Transverse colon (tissue), 4 donors: ENCODE results near the gene ZNF318. TPM values are rescaled to one million over a fixed set of nuclear protein-coding genes. Genes with fewer than 3 reads are reported as not detected.
"Not testable (repeated sequence)": the region's sequence is repeated elsewhere in the genome, so short reads cannot be mapped to it uniquely, and the experiment has no call there.

Source experiments
- DNase-seq: peaks from one replicate; pipeline ENCODE4 v3.0.0-alpha.2; 2019
- H3K27ac ChIP-seq, 4 donors: fragments of 200-600 bp; sonication (generic); 2 replicates each; pipeline ENCODE4 v1.5.1; 2016 to 2018; ENCODE audit warnings: inconsistent platforms in 4 of 4
- H3K27me3 ChIP-seq: fragments of 200-600 bp; sonication (generic); 2 replicates; pipeline ENCODE4 v1.5.1; 2017; ENCODE audit warnings: inconsistent platforms
- H3K36me3 ChIP-seq, 4 donors: fragments of 200-600 bp; sonication (generic); 2 replicates each; pipeline ENCODE4 v1.5.1; 2017 to 2019; ENCODE audit warnings: inconsistent platforms in 4 of 4
- H3K4me1 ChIP-seq, 4 donors: fragments of 200-600 bp; sonication (generic); 2 replicates each; pipeline ENCODE4 v1.5.1; 2017 to 2020; ENCODE audit warnings: inconsistent platforms in 4 of 4
- H3K4me3 ChIP-seq, 4 donors: fragments of 200-600 bp; sonication (generic); 1 replicate in 1 of 4; 2 replicates in 3 of 4; pipeline versions ENCODE4 v1.5.1 to v1.6.1; 2017 to 2019; ENCODE audit warnings: inconsistent platforms in 4 of 4
- H3K9me3 ChIP-seq, 2 donors: fragments of 200-600 bp; sonication (generic); 2 replicates each; pipeline ENCODE4 v1.5.1; 2017 to 2019; ENCODE audit warnings: inconsistent platforms in 2 of 2
- EP300 ChIP-seq: sonication (generic); formaldehyde crosslinking; IDR thresholded peaks from one replicate; pipeline ENCODE4 v1.6.1; 2017; ENCODE audit warnings: antibody characterized with exemption, low read depth
- POLR2A ChIP-seq: fragments of 450-650 bp; IDR thresholded peaks from one replicate; pipeline ENCODE4 v1.6.1; 2016; ENCODE audit warnings: antibody characterized with exemption, mild to moderate bottlenecking, moderate library complexity
- POLR2AphosphoS5 ChIP-seq, 3 donors: sonication (generic); formaldehyde crosslinking; IDR thresholded peaks; one replicate each; pipeline ENCODE4 v1.6.1; 2016; ENCODE audit warnings: antibody characterized with exemption in 3 of 3
- WGBS, 2 donors: methylation state at CpG; one replicate each; pipeline ENCODE4 v1.1.5; 2018; ENCODE audit warnings: low coverage in 1 of 2; 5-methylcytosine and 5-hydroxymethylcytosine counted together
- in situ Hi-C, 4 donors: fragments of 200-750 bp; cut with MboI; loops; one replicate each; pipeline versions ENCODE4 v1.15.0 to v1.15.1; 2017; ENCODE audit warnings: low sequenced_read_pairs in 3 of 4, low pct_ligation_motif_present in 1 of 4, low pct_unique_long_range_greater_than_20kb in 1 of 4
- intact Hi-C: fragments of 100-400 bp; cut with DNase I; formaldehyde crosslinking; loops from one replicate; pipeline ENCODE4 v1.15.1; 2023; ENCODE audit warnings: low total_unique reads
- total RNA-seq, 4 donors: library from RNA; depleted of rRNA; stranded (reverse); fragments of >200 nt; gene quantifications; one replicate each; pipeline ENCODE4 v1.1.0, GENCODE V29; 2016
- TF ChIP-seq, protein P1 (sequence below), 5 experiments: fragments of 200-600 bp in 3 of 5; fragments of 450-650 bp in 2 of 5; sonication (generic) in 3 of 5; IDR thresholded peaks; 1 replicate in 2 of 5; 2 replicates in 3 of 5; pipeline ENCODE4 v1.5.1; 2016 to 2017; ENCODE audit warnings: antibody characterized with exemption in 5 of 5, inconsistent platforms in 3 of 5, mild to moderate bottlenecking in 2 of 5, moderate library complexity in 1 of 5

ZNF318 gene, protein sequence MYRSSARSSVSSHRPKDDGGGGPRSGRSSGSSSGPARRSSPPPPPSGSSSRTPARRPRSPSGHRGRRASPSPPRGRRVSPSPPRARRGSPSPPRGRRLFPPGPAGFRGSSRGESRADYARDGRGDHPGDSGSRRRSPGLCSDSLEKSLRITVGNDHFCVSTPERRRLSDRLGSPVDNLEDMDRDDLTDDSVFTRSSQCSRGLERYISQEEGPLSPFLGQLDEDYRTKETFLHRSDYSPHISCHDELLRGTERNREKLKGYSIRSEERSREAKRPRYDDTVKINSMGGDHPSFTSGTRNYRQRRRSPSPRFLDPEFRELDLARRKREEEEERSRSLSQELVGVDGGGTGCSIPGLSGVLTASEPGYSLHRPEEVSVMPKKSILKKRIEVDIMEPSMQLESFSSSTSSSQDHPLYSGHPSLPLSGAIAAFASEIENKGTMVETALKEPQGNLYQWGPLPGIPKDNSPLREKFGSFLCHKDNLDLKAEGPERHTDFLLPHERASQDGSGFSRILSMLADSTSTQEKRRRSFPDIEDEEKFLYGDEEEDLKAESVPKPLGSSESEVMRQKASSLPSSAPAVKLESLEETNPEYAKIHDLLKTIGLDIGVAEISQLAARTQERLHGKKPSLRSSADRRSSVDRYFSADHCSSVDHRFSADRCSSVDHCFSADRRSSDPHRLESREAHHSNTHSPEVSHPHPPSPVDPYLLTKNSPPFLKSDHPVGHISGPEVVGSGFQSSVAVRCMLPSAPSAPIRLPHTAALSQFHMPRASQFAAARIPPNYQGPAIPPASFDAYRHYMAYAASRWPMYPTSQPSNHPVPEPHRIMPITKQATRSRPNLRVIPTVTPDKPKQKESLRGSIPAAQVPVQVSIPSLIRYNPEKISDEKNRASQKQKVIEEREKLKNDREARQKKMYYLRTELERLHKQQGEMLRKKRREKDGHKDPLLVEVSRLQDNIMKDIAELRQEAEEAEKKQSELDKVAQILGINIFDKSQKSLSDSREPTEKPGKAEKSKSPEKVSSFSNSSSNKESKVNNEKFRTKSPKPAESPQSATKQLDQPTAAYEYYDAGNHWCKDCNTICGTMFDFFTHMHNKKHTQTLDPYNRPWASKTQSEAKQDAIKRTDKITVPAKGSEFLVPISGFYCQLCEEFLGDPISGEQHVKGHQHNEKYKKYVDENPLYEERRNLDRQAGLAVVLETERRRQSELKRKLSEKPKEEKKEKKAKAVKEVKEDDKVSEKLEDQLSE (N-terminal part only)
- total RNA-seq, result 10 to 100 TPM; 13.0 to 17.5 (median 15.4) TPM

DNA sequence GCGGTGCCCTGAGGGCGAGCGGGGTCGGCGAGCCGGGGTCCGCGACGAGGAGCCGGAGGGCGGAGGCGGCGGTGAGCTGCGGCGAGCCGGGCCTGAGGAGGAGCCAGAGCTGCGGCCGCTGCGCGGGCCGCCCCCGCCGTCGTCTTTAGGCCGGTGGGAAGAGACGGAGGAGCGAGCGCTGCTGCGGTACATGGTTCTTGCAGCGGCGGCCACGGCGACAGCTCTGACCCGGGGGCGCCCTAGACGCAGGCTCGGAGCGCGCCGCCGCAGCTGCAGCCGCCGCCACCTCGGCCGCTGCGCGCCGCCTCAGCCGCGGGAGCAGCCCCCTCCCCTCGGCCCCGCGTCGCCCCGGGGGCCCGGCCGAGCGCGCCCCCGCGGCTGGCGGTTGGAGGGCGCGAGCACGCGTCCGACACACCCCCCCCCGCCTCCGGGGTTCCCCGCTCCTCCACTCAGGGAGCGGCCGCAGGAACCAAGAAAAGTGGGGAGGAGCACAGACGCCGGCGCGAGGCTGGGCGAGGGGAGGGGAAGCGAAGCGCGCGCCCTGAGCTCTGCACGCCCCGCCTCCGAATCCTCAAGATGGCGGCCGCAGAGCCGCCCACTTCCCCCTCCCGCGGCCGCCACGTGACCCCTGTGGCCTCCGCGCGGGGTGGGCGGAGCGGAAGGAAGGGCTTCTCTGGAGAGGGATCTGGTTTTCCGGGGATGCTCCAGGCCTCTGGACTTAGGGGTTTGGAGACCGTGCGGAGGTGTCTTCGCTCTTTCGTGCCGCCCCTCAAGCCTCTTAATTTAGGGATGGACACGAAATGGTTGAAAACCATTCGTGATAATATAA, at the start of gene ZNF318:
Gene ZNF318, minus strand, starts transcription at position 474 of the 829 bp plus-strand sequence. Its CDS starts 282 bp downstream, at position 192.
- no peaks in the 10 kb centered on the region for H3K27me3 ChIP-seq
- intact Hi-C loops (loop anchor here (10.0 kb wide), 1 partner anchor 135 kb away; no protein-coding TSS in a partner anchor), in situ Hi-C loops (no loop called here)
- TF ChIP-seq, protein P1, sequence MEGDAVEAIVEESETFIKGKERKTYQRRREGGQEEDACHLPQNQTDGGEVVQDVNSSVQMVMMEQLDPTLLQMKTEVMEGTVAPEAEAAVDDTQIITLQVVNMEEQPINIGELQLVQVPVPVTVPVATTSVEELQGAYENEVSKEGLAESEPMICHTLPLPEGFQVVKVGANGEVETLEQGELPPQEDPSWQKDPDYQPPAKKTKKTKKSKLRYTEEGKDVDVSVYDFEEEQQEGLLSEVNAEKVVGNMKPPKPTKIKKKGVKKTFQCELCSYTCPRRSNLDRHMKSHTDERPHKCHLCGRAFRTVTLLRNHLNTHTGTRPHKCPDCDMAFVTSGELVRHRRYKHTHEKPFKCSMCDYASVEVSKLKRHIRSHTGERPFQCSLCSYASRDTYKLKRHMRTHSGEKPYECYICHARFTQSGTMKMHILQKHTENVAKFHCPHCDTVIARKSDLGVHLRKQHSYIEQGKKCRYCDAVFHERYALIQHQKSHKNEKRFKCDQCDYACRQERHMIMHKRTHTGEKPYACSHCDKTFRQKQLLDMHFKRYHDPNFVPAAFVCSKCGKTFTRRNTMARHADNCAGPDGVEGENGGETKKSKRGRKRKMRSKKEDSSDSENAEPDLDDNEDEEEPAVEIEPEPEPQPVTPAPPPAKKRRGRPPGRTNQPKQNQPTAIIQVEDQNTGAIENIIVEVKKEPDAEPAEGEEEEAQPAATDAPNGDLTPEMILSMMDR (IDR thresholded peaks at IDR 0.05), result no peak
- peak; percentile 42 for TF ChIP-seq POLR2A
- peak; percentile 7 for TF ChIP-seq EP300
- TF ChIP-seq POLR2AphosphoS5 (IDR thresholded peaks at IDR 0.05), result peak; percentile 46 to 48 (median 48)
- 0% methylated on average over 35 of the region's 104 CpGs; no CpG with 5 or more reads in 1 of the 2 donors for WGBS, 2 donors
- DNase-seq, result peak; percentile 97
- no peaks in the 10 kb centered on the region for H3K9me3 ChIP-seq
- peak within 1 kb of the TSS; percentile 83 to 95 (median 92) for H3K27ac ChIP-seq
- peaks cover 4 to 30% (median 15%) of the 10 kb centered on the region in 4 donors for H3K4me1 ChIP-seq
- peak within 1 kb of the TSS; percentile 19 to 96 (median 86) for H3K4me3 ChIP-seq
- H3K36me3 ChIP-seq, result peaks cover 0 to 7% (median 0%) of the 10 kb centered on the region in 4 donors

DNA sequence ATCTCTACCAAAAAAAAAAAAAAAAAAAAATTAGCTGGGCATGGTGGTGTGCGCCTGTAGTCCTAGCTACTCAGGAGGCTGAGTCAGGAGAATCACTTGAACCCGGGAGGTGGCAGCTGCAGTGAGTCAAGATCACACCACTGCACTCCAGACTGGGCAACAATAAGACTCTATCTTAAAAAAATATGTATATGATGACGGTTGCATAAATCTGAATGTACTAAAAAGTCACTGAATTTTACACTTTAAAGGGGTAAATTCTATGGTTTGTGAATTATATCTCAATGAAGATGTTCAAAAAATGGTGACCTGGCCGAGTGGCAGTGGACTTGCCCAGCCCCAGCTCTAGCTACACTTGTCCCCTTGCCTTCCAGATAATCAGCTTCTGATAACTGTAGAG, 47.5 kb upstream of the ZNF318 start:
- Histone ChIP-seq H3K27me3 (no peaks in the 10 kb centered on the region), H3K36me3 (no peaks in the 10 kb centered on the region), H3K4me3 (no peak overlapping the region), H3K9me3 (no peaks in the 10 kb centered on the region), H3K27ac (no peak overlapping the region), H3K4me1 (no peaks in the 10 kb centered on the region)
- intact Hi-C loops, result no loop called here
- 80 to 82% methylated on average over 2 to 4 of the region's 4 CpGs for WGBS, 2 donors
- in situ Hi-C loops, result no loop called here
- DNase-seq, result no peak
- TF ChIP-seq POLR2AphosphoS5 (IDR thresholded peaks at IDR 0.05), result no peak
- TF ChIP-seq POLR2A, result no peak
- no peak for TF ChIP-seq EP300
- TF ChIP-seq, protein P1 (IDR thresholded peaks at IDR 0.05), result no peak

DNA sequence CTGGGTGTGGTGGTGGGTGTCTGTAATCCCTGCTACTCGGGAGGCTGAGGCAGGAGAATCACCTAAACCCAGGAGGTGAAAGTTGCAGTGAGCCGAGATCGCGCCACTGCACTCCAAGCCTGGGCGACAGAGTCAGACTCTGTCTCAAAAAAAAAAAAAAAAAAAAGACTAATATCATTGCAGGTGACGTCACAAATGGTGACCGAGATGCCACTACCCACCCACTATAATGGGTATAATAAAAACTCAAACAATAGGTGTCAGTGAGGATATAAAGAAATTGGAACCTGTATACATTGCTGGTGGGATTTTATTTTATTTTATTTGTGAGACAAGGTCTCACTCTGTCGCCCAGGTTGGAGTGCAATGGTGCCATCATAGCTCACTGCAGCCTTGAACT, 45.8 kb upstream of the ZNF318 start:
- 75 to 87% methylated on average over 2 to 8 of the region's 8 CpGs for WGBS, 2 donors
- H3K36me3 ChIP-seq, in situ Hi-C loops, H3K4me1 ChIP-seq, intact Hi-C loops, H3K27ac ChIP-seq, H3K27me3 ChIP-seq, H3K9me3 ChIP-seq, H3K4me3 ChIP-seq, DNase-seq: not testable (repeated sequence)

DNA sequence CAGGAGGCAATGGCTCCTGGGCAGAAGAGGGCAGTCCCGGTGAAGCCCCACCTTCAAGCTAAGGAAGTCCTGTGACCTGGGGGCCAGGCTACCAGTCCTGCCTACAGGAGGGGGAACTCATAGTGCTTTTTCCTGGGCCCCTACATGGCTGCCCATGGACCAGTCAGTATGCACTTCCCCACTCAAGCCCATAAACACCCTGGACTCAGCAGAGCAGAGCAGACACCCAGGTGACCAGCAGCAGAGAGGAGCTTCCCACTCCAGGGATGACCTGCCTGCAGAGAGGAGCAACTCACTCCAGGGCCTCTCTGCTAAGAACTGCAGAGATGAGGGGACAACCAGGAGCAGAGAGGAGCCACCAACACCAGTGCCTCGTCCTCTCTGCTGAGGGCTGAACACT, 43.6 kb upstream of the ZNF318 start:
- H3K4me3 ChIP-seq, result no peak overlapping the region

More for the DNA sequence above, 43.6 kb upstream of the ZNF318 start:
- Histone ChIP-seq H3K27me3 (no peaks in the 10 kb centered on the region), H3K4me1 (no peaks in the 10 kb centered on the region), H3K27ac (no peak overlapping the region), H3K36me3 (no peaks in the 10 kb centered on the region), H3K9me3 (no peaks in the 10 kb centered on the region)
- TF ChIP-seq POLR2A (no peak), EP300 (no peak), POLR2AphosphoS5 (IDR thresholded peaks at IDR 0.05) (no peak)
- TF ChIP-seq, protein P1 (IDR thresholded peaks at IDR 0.05), result no peak
- no peak for DNase-seq
- 100% methylated on average over 2 of the region's 2 CpGs; no CpG with 5 or more reads in 1 of the 2 donors for WGBS, 2 donors
- in situ Hi-C loops, result no loop called here
- intact Hi-C loops, result no loop called here
